Neural progenitor cell (in vitro differentiated cells): ENCODE measurements around the gene CXorf38. TPM values are rescaled to one million over a fixed set of nuclear protein-coding genes. Genes with fewer than 3 reads are reported as not detected.

Experiments used
- DNase-seq: peaks from one replicate; pipeline ENCODE4 v3.0.0-alpha.2; 2016; ENCODE audit warnings: low spot score
- H2AFZ ChIP-seq: fragments of 200-600 bp; sonication (generic); replicated peaks from 2 replicates; pipeline ENCODE4 v1.6.1; 2016; ENCODE audit warnings: antibody characterized with exemption
- H3F3A ChIP-seq: fragments of 200-600 bp; sonication (generic); 2 replicates; pipeline ENCODE4 v1.6.1; 2016; ENCODE audit warnings: antibody characterized with exemption, low read depth
- H3K27ac ChIP-seq: fragments of 200-600 bp; sonication (generic); 2 replicates; pipeline ENCODE4 v1.5.1; 2016; ENCODE audit warnings: mild to moderate bottlenecking
- H3K27me3 ChIP-seq: fragments of 200-600 bp; sonication (generic); 2 replicates; pipeline ENCODE4 v1.6.1; 2016; ENCODE audit warnings: mild to moderate bottlenecking, moderate library complexity
- H3K36me3 ChIP-seq: fragments of 200-600 bp; sonication (generic); 2 replicates; pipeline ENCODE4 v1.5.1; 2016
- H3K4me1 ChIP-seq: fragments of 200-600 bp; sonication (generic); 2 replicates; pipeline ENCODE4 v1.6.1; 2016; ENCODE audit warnings: mixed run types
- H3K4me2 ChIP-seq: fragments of 200-600 bp; sonication (generic); 2 replicates; pipeline ENCODE4 v1.6.1; 2016
- H3K4me3 ChIP-seq: fragments of 200-600 bp; sonication (generic); 2 replicates; pipeline ENCODE4 v1.5.1; 2016
- H3K79me2 ChIP-seq: fragments of 200-600 bp; sonication (generic); 2 replicates; pipeline ENCODE4 v1.6.1; 2016; ENCODE audit warnings: low read depth
- H3K9ac ChIP-seq: fragments of 200-600 bp; sonication (generic); 2 replicates; pipeline ENCODE4 v1.6.1; 2016
- H3K9me3 ChIP-seq: fragments of 200-600 bp; sonication (generic); 2 replicates; pipeline ENCODE4 v1.5.1; 2016; ENCODE audit warnings: low read depth
- H4K20me1 ChIP-seq: fragments of 200-600 bp; sonication (generic); 2 replicates; pipeline ENCODE4 v1.6.1; 2016; ENCODE audit warnings: low read depth
- H3K27ac Mint-ChIP-seq: 3 replicates; pipeline ENCODE4 v1.8.0; 2021; ENCODE audit warnings: mixed read lengths
- H3K27me3 Mint-ChIP-seq: 2 replicates; pipeline ENCODE4 v1.8.0; 2022; ENCODE audit warnings: low read depth, mild to moderate bottlenecking, inconsistent platforms, moderate library complexity, mixed read lengths; ENCODE audit not compliant: insufficient read depth
- H3K36me3 Mint-ChIP-seq: 3 replicates; pipeline ENCODE4 v1.8.0; 2021; ENCODE audit warnings: mixed read lengths
- H3K4me1 Mint-ChIP-seq: 3 replicates; pipeline ENCODE4 v1.8.0; 2021; ENCODE audit warnings: mixed read lengths
- H3K4me3 Mint-ChIP-seq: 3 replicates; pipeline ENCODE4 v1.8.0; 2021; ENCODE audit warnings: mild to moderate bottlenecking, moderate library complexity, mixed read lengths
- H3K9me3 Mint-ChIP-seq: 3 replicates; pipeline ENCODE4 v1.8.0; 2020; ENCODE audit warnings: mixed read lengths
- CTCF ChIP-seq: fragments of 200-600 bp; sonication (generic); IDR thresholded peaks from 2 replicates; pipeline ENCODE4 v1.5.1; 2017; ENCODE audit warnings: antibody characterized with exemption, mild to moderate bottlenecking
- EZH2 ChIP-seq: fragments of 200-600 bp; sonication (generic); IDR thresholded peaks from 2 replicates; pipeline ENCODE4 v1.6.1; 2017; ENCODE audit warnings: antibody characterized with exemption, mild to moderate bottlenecking, moderate library complexity
- EZH2phosphoT487 ChIP-seq: fragments of 200-600 bp; sonication (generic); IDR thresholded peaks from 2 replicates; pipeline ENCODE4 v1.6.1; 2017; ENCODE audit warnings: antibody characterized with exemption
- total RNA-seq: library from RNA; depleted of rRNA; stranded (reverse); fragments of >200 nt; gene quantifications from 2 replicates; pipeline ENCODE4 v1.2.3, GENCODE V29; 2015; ENCODE audit warnings: low replicate concordance

The CXorf38 gene
- total RNA-seq, 1 donor from 2014 or later: 12.7 TPM

DNA sequence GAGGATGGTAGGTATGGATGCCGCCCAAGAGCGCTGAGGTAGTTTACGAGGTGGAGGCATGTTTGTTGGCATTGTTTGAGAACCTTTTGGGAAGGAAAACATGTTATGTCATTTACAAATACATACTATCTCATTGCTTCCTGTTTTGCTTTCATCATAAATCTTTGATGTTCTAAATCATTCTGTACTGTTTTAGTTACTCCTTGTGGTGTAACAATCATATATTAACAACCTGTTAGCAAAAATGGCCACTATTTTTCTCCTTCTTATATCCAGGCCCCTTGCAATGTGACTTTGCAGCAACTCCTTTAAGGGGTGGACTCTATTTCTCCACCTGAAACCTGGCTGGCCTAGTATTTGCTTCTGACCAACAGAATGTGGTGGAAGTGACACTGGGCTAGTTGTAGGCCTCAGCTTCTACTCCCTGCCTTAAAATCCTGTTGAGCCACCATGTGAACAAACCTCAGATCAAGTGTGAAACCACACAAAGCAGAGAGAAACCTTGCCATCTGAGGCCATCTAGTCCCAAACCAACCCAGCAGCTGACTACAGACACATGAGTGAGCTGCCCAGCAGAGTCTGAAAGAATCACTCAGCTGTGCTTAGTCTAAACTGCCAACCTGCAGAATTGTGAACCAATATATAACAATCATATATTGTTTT is 15.8 kb upstream of the CXorf38 start:
- Histone ChIP-seq H3K4me1 (no peaks in the 10 kb centered on the region), H3K27me3 (no peaks in the 10 kb centered on the region), H3K4me3 (no peak overlapping the region), H3K36me3 (no peaks in the 10 kb centered on the region), H3K79me2 (no peaks in the 10 kb centered on the region), H3K9ac (no peak overlapping the region), H3K27ac (no peak overlapping the region), H3F3A (no peaks in the 10 kb centered on the region), H3K4me2 (no peak overlapping the region), H2AFZ (no peak overlapping the region), H4K20me1 (no peaks in the 10 kb centered on the region), H3K9me3 (no peaks in the 10 kb centered on the region)
- Mint-ChIP-seq H3K4me1 (no peaks in the 10 kb centered on the region), H3K4me3 (no peak overlapping the region), H3K9me3 (no peaks in the 10 kb centered on the region), H3K27me3 (peaks cover 2% of the 10 kb centered on the region), H3K27ac (no peak overlapping the region), H3K36me3 (peaks cover 14% of the 10 kb centered on the region)
- DNase-seq: no peak
- TF ChIP-seq EZH2phosphoT487: no peak
- no peak for TF ChIP-seq EZH2
- TF ChIP-seq CTCF: no peak

GRCh38 chrX:40661489-40661888 is 14.1 kb upstream of the CXorf38 start:
- Mint-ChIP-seq H3K4me1 (no peaks in the 10 kb centered on the region), H3K4me3 (no peak overlapping the region), H3K27ac (no peak overlapping the region), H3K27me3 (peaks cover 3% of the 10 kb centered on the region), H3K9me3 (no peaks in the 10 kb centered on the region), H3K36me3 (peaks cover 9% of the 10 kb centered on the region)
- no peak for DNase-seq
- Histone ChIP-seq H3K4me1 (no peaks in the 10 kb centered on the region), H4K20me1 (no peaks in the 10 kb centered on the region), H3K4me2 (no peak overlapping the region), H3K79me2 (no peaks in the 10 kb centered on the region), H3K36me3 (no peaks in the 10 kb centered on the region), H3F3A (no peaks in the 10 kb centered on the region), H3K9ac (no peak overlapping the region), H3K9me3 (no peaks in the 10 kb centered on the region), H3K27me3 (no peaks in the 10 kb centered on the region), H2AFZ (no peak overlapping the region), H3K4me3 (no peak overlapping the region), H3K27ac (no peak overlapping the region)
- no peak for TF ChIP-seq EZH2phosphoT487
- TF ChIP-seq EZH2: no peak
- TF ChIP-seq CTCF: no peak

DNA sequence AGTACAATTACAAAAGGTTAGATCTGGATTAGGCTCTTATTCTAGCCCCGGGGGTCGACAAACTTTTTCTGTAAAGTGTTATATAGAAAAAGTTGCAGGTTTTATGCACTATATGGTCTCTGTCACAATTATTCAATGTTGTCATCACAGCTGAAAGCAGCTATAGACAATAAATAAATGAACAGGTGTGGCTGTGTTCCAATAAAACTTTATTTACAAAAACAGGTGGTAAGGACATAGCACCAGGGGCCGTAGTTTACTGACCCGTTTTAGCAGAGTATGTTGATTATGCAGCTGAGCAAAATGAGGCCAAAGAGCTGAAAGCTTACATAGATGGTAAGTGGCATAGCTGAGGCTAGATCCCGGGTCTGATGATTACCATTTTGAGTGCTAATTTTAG is 13.0 kb upstream of the CXorf38 start:
- TF ChIP-seq EZH2phosphoT487: no peak
- TF ChIP-seq CTCF: no peak
- no peaks in the 10 kb centered on the region for H3K36me3 ChIP-seq
- H3K36me3 Mint-ChIP-seq: peaks cover 5% of the 10 kb centered on the region
- H3K4me2 ChIP-seq: no peak overlapping the region
- no peaks in the 10 kb centered on the region for H3K27me3 ChIP-seq
- no peaks in the 10 kb centered on the region for H3K4me1 Mint-ChIP-seq
- no peak overlapping the region for H3K4me3 ChIP-seq
- no peak for DNase-seq
- no peaks in the 10 kb centered on the region for H3K9me3 Mint-ChIP-seq
- H2AFZ ChIP-seq: no peak overlapping the region
- no peak overlapping the region for H3K4me3 Mint-ChIP-seq
- no peak overlapping the region for H3K9ac ChIP-seq
- H4K20me1 ChIP-seq: no peaks in the 10 kb centered on the region
- no peak overlapping the region for H3K27ac ChIP-seq
- H3K27ac Mint-ChIP-seq: no peak overlapping the region
- no peaks in the 10 kb centered on the region for H3K79me2 ChIP-seq
- no peaks in the 10 kb centered on the region for H3K9me3 ChIP-seq
- H3K4me1 ChIP-seq: no peaks in the 10 kb centered on the region
- H3K27me3 Mint-ChIP-seq: peaks cover 2% of the 10 kb centered on the region
- H3F3A ChIP-seq: no peaks in the 10 kb centered on the region
